Skeletal muscle cell (primary cell): ENCODE data around the gene CGN.

Experiments used
- DNase-seq: peaks from one replicate; pipeline ENCODE4 v3.0.0-alpha.2; 2010; ENCODE audit warnings: low read depth
- H3K4me3 ChIP-seq: 2 replicates; pipeline ENCODE4 v1.5.1; 2011; ENCODE audit warnings: low read depth, mild to moderate bottlenecking, control low read depth, low read length, moderate library complexity

CGN gene

DNA sequence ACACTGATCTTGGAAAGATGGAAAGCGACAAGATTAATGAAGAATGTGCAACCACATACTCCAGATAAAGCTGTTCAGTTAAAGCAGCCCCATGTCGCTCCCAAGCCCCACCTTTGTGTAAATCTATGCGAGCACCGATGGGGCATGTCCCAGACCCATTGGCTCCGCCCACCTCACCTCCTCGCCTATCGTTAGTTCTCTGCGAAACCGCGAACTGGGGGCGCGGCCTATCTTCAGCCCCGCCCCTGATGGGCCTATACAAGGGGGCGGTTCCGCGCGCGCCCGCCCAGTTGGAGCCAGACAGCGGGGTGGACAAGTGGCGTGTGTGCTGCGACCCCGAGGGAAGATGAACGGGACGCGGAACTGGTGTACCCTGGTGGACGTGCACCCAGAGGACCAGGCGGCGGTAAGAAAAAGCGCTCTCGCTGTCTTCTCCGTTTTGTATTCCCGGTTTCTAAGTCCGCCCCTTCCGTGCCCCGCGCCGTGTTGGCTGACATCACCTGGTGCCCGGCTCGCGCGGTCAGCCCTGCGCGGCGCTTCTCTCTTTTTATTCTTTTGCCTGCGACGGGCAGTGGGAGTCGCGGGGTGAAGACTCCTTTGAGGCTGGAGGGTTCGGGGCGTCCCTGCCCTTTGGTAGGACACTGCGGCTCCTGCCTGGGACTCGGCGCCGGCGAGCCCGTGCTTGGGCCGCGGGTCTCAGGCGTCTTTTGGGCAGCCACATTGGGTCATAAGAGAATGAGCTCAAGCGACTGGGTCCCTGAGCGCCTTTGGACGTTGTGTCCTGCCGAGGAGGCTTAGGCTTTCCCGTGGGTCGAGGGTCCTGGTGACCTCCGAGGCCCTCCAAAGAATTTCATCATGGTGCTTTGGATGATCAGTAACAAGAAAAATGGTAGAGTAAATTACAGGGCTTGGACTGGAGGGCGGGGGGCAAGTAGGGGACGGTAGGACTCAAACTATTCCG lies 29.1 kb downstream of the CGN start, which contains the start of gene TUFT1:
Gene TUFT1, plus strand, starts transcription at position 289 of the 961 bp plus-strand sequence. Its CDS starts 58 bp downstream, at position 347.
- H3K4me3 ChIP-seq = peak within 1 kb of the TSS; percentile 70
- DNase-seq = no peak

DNA sequence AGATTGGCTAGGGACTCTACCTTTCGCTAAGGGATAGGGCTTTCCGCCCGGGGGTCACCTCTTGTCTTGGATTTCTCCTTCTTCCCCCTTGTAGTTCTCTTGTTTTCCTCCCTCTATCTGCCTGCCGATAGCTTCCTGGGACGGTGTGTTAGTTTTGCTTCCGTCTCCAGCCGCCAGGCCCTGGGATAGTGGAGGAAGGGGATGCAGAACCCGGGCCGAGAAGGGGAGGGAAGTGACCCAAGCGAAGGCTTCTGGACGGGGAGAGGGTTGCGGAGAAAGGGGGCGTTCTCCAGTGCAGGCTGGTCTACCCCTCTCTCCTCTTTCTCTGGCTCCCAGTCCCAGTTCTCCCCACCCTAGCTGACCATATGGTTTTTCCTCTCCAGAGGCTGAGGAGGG lies 29.8 kb downstream of the CGN start:
- no peak for DNase-seq
- peak overlapping the region; percentile 70 for H3K4me3 ChIP-seq

DNA sequence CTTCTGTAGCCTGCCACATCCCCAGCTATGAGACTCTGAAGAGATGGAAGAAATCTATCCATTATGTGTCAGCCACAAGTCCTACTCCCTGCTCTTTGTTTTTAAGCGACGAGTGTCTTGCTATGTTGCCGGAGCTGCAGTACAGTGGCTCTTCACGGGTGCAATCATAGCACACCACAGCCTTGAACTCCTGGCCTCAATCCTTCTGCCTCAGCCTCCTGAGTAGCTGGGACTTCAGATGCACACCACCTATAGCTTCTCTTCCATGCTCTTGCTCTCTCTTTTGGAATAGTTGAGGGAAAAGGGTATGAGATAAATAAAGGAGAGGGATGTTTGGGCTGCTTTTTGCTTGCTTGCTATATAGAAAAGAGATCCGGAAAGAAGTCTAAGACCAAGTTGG lies 30.6 kb downstream of the CGN start:
- DNase-seq = no peak
- peak overlapping the region; percentile 70 for H3K4me3 ChIP-seq

DNA sequence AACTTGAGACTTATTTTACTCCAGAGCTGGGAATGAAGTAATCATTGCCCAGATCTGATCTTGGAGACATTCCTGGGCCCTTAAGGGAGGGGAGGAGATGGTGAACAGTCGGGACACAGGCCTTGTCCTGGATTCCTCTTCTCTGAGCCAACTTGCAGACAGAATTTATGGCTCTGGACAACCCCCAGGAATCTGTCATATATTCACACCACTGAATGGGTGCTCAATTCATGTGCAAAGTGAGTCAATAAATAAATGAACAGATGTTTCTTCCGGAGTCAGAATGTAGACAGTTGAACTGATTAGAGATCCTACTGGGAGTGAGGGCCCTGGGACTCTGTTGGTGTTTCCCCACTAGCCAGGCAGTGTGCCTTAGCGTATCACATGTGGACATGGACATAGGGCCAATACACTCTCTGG lies 31.5 kb downstream of the CGN start:
- no peak overlapping the region for H3K4me3 ChIP-seq
- DNase-seq = peak; percentile 80

DNA sequence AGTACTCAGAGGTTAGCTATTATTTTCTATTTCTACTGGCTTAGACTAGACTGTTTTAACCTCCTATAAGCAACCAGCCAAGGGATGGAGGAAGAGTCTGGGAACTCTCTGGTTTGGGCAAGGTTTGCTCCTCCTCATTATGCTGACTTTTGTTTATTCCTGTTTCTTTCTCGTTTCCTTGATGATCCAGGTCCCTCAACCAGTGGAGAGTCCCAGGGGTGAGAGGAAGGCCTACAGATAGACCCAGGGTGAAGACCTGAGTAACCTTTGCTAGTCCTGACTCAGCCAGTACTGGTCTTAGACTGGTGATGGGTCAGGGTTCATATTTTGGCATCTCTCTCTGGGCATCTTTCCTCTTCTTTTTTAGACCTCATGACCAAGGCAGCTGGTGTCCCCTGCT lies 34.4 kb downstream of the CGN start:
- DNase-seq = no peak

DNA sequence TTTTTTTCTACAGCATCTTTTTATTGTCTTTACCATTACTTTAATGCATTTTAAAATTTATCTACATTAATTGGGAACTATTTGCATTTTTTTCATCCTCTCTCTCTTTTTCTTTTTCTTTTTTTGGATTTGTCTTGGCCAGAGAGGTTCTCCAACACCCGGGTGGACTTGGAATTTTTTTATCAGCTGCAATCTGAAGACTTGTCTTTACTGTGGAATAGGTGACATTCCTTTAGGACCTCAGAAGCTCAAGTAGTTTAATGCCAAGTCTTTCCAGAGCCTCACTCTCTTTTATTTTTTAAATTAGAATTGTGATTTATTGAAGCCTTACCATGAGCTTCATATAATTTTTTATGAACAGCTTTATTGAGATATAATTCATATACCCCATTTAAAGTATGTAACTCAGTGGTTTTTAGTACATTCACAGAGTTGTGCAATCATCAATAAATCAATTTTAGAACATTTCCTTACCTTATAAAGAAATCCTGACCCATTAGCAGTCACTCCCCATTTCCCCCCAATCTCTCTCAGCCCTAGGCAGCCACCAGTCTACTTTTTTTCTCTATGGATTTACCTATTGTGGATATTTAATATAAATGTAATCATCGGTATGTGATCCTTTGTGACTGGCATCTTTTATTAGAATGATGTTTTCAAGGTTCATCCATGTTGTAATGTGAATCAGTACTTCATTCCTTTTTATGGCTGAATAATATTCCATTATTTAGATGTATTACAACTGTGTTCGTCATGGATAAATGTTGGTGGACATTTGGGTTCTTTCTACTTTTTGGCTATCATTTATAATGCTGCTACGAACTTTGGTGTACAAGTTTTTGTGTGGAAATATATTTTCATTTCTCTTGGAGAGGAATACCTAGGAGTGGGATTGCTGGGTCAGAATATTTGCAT lies 35.1 kb downstream of the CGN start:
- no peak for DNase-seq
- no peak overlapping the region for H3K4me3 ChIP-seq

More for the DNA sequence above, 34.4 kb downstream of the CGN start:
- no peak overlapping the region for H3K4me3 ChIP-seq

DNA sequence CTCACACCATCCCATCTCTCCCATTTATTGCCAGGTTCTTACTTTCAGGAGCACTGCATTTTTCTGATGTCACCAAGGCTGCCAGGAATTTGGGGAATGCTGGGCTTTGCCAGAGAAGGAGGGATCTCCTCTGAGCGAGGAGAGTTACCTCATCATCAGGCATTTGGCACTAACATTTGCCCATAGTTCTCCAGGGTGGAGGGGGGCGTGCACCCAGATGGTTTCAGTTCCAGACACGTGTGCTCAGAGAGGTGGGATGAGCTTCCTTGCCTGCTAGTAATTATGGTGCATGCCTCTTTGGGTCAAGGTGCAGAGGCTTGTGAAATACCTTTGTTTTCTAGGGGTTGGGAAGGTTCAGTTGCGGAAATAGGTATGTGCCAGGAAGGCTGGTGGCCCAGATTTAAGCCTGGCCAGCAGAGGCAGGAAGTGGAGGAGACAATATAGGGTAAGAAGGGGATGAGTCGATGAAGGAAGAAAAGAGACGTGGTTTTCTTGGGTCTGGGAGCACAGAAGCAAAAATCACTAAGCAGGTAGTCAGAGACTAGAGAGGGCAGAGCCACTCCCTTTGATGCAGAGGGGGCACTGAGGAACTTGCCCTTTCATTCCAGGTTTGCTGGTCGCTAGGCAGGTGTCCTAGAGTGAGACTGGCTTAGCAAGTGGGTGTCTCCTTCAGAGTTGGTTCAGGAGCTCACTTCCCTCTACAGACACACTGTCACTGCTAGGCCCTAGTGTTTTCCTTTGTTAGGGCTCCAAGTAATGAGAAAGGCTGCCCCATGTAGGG lies 36.1 kb downstream of the CGN start:
- H3K4me3 ChIP-seq = no peak overlapping the region

DNA sequence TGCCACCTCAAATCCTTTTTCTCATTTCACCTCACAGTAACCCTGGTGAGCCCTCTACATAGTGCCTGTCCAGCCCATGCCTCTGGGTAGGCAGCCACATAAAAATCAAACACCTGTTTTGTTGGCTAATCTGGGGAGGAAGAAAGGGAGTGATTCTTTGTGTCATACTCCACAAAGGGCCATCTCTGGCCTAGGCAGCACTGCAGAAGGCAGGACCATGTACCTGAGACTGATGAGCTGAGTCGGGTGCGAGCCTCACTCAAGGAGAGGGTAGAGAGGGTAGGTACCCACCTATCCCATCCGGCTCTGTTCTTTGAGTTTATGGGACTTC lies 36.7 kb downstream of the CGN start:
- no peak overlapping the region for H3K4me3 ChIP-seq
- no peak for DNase-seq

More for the DNA sequence above, 36.1 kb downstream of the CGN start:
- DNase-seq = peak; percentile 66

DNA sequence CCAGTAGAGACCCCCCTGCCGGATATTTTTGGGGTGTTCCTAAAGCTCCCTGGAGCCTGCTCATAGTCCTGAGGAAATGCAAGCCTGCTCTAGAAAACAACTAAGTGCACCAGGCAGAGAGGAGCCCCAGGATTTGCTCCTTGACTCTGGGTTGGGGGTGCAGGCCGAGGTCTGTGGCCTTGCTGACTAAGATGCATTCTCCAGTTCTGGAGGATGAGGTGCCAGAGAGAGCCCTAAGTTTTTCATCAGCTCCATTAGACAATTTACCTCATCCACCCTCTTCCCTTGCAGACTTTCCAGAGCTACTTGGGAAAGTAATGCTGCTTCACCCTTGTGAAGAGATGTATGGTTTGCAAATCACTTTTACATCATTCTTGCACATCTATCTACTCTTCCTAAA lies 38.0 kb downstream of the CGN start:
- no peak overlapping the region for H3K4me3 ChIP-seq
- DNase-seq = no peak

DNA sequence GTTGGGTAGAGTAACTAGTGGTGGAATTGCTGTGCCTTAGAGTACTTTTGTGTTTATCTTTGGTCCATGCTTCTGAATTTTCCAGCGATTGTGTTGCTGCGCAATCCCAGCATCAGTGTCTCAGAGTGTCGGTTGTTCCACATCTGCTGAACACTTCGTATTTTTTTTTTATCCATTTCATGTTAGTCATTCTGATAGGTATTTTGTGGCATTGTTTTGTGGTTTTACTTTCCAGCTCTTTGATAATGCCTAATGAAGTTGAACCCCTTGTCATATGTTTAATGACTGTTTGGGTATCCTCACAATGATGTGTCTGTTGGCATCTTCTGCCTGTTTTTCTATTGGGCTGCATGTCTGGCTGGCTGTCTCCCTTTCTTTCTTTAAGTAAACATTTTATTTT lies 42.5 kb downstream of the CGN start:
- H3K4me3 ChIP-seq = no peak overlapping the region
- DNase-seq = no peak

DNA sequence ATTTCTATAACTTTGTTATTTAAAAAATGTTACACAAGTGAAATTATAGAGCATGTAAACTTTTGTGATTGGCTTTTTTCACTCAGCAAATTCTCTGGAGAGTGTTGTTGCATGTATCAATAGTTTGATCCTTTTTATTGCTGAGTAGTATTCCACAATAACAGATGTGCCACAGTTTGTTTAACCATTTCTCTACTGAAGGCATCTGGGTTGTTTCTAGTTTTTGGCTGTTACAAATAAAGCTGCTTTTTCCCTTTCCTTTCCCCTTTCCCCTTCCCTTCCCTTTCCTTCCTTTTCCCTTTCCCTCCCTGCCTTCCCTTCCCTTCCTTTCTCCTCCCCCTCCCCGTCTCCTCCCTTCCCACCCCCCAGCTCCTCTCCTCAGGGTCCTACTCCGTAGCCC lies 44.9 kb downstream of the CGN start:
- no peak for DNase-seq
- H3K4me3 ChIP-seq = no peak overlapping the region

DNA sequence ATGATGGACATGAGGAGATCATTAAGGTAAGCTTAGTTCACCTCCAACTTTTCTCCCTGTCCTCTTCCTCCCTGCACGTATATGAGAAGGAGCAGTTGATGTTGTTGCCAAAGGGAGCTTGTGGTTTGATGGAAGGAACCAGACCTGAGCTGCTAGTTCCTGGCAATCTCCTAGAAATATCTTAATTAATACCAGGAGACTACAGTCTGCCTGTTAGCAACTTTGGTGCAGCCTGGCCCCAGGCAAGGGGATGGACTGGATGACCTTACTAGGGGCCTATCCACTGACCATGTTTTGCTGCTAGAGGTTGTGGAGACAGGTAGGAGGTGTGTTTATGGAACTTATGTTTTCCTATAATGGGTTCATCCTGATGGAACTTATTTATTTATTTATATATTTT lies 51.5 kb downstream of the CGN start:
- no peak for DNase-seq
- H3K4me3 ChIP-seq = no peak overlapping the region

DNA sequence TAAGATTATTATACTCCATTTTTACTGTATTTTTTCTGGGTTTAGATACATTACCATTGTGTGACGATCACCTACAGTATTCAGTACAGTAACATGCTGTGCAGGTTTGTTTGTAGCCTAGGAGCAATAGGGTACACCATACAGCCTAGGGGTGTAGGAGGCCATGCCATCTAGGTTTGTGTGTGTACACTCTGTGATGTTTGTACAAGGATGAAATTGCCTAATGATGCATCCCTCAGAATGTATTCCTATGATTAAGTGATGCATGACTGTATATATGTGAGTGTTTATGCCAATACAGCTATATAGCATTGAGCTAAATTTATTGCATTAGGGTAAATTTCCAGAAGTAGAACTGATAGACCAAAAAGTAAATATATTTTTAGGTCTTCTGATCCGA lies 52.2 kb downstream of the CGN start:
- no peak for DNase-seq
- H3K4me3 ChIP-seq = no peak overlapping the region

DNA sequence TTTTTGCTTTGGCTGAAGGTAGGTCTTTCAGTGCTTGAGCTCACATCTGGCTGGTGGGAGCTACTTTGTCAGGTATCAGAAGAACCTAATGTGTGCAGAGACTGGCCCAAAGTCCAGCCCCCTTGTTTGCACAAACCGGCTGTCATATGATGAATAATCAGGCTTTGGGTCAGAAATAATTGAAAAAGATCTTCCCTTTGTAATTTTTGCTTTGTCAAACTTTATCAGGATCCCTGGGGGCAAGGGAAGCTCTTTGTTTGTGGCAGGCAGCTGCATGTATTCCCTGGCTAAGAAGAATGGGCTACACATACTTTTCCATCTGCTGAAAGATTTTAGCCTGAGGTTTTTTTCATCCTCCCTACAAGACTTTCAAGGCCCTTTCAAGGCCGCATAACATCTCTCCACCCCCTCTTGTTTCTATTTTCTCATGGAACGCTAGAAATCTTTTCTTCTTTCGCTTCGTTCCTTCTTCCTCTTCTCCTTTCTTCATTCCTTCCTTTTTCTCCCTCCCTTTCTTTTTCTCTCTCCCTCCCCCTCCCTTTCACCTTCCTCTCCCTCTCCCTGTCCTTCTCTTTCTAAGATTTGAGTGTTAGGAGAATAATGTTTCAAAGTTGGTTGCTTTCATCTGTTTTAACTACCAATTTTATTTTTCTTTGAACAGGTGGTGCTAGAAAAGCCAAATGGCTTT lies 54.5 kb downstream of the CGN start:
- H3K4me3 ChIP-seq = no peak overlapping the region
- no peak for DNase-seq

DNA sequence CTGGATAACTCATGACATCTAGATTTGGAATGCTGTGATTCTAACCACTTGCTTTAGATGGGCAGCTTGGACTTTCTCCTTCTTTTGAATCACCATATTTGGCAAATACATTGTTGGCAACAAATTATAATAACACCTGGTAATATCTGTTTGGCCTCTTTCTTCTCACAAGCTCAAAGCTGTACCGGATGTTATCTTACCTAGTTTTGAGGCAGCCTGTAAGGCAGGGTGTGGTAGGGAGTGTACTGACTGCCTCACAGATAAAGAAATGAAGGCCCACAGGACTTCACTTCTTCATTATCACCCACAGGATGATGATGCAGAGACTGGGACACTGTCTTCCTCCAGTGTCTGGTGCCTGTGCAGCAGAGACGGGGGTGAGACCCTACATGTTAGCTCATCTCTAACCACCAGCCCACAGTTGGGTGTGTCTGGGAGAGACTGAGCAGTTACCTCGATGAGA lies 57.5 kb downstream of the CGN start:
- H3K4me3 ChIP-seq = no peak overlapping the region
- DNase-seq = no peak

DNA sequence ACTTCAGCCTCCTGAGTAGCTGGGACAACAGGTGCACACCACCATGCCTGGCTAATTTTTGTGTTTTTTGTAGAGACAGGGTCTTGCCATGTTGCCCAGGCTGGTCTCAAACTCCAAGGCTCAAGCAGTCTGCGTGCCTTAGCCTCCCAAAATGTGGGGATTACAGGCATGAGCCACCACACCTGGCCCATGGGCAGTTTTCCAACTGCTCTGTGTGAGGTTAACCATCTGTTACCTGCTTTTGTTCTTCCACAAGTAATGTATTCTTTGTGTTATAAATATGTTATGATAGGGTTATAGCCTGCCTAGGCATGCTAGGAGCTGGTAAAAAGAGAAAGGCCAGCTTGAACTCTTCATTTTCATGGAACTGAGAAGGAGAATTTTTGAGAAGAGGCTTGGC lies 59.6 kb downstream of the CGN start:
- DNase-seq = no peak

DNA sequence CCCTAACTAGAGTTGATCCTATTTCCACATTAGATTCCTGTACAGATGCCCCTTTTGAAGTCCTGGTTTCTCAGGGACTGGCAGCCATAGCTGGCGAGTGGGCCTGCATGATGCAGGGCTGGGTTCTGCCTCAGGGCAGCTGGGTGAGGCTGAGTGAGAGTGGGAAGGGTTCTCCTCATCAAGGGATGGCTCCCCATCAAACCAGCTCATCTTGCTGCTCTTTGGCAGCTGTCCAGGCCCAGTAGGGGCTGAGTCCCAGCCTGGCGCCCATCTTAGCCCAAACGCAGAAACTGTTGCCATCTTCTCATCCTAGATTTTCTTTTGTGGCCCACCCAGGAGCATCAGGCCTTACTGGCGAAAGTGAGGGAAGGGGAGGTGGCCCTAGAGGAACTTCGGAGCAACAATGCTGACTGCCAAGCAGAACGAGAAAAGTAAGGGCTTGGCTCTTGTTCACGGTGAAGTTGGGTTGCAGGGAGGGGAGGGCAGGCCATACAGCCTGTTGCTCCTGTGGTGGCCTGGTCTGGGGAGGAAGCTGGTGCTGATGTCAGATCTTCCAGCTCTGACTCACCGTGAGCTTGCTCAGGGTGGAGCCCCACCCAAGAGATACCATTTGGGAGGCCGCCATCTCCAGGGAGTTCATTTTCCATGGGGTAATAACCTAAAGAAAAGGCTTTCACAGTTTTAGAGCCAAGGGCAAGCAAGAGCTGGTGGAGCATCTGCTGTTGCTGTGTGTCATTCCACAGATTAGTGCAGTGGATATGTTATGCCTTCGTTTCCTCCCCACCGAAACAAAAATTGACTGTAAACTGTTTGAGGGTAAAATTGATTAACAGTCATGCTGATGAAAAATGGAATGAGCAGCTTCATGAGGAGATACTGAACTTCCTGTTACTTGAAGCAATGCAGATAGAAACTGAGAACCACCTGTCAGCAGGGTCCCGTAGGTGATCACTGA lies 63.7 kb downstream of the CGN start:
- no peak for DNase-seq
- no peak overlapping the region for H3K4me3 ChIP-seq

More for the DNA sequence above, 59.6 kb downstream of the CGN start:
- no peak overlapping the region for H3K4me3 ChIP-seq

DNA sequence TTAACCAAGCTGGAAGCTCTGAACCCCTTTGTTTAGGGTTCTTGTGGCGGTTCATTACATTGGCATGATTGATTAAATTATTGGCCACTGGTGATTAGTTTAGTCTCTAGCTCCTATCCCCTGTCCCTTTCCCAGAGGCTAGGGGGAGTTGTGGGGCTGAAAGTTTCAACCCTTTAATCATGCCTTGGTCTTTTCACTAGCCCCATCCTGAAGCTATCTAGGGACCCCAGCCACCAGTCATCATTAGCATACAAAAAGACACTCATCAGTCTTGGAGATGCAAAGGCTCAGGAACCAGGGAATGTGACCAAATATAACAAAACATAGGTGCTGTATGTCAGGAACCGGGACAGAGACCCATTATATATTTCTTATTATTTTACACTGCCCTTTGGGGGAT lies 66.0 kb downstream of the CGN start:
- no peak overlapping the region for H3K4me3 ChIP-seq
- DNase-seq = no peak
